SK-N-MC (cell line): Measurements from ENCODE around the gene INPP5D.

Source experiments
- DNase-seq: peaks from one replicate; pipeline ENCODE4 v3.0.0-alpha.2; 2011; ENCODE audit warnings: low read depth, low spot score
- H3K27ac ChIP-seq: fragments of 200-600 bp; sonication (generic); 2 replicates; pipeline ENCODE4 v1.5.1; 2016; ENCODE audit warnings: mixed run types
- H3K36me3 ChIP-seq: fragments of 200-600 bp; sonication (generic); 2 replicates; pipeline ENCODE4 v1.6.1; 2017; ENCODE audit warnings: antibody characterized with exemption, low read length, mixed read lengths; ENCODE audit not compliant: insufficient read depth
- H3K4me3 ChIP-seq: fragments of 200-600 bp; sonication (generic); 2 replicates; pipeline ENCODE4 v1.5.1; 2016
- H3K9ac ChIP-seq: fragments of 200-600 bp; sonication (generic); 2 replicates; pipeline ENCODE4 v1.8.0; 2017; ENCODE audit warnings: mixed run types, mixed read lengths; ENCODE audit not compliant: insufficient read length
- H3K9me3 ChIP-seq: fragments of 200-600 bp; sonication (generic); 2 replicates; pipeline ENCODE4 v1.6.1; 2017; ENCODE audit warnings: low read depth, mild to moderate bottlenecking, antibody characterized with exemption, low read length, moderate library complexity, mixed read lengths
- EZH2 ChIP-seq: fragments of 200-600 bp; sonication (generic); IDR thresholded peaks from one replicate; pipeline ENCODE4 v1.6.1; 2017; ENCODE audit warnings: antibody characterized with exemption
- FOXP2 ChIP-seq: optimal IDR thresholded peaks from 2 replicates; pipeline ENCODE3; 2011; ENCODE audit warnings: mild to moderate bottlenecking, moderate library complexity; ENCODE audit not compliant: insufficient read depth; ENCODE audit errors: extremely low read length, control extremely low read depth
- POLR2AphosphoS5 ChIP-seq: IDR thresholded peaks from 2 replicates; pipeline ENCODE4 v1.6.1; 2012; ENCODE audit warnings: mild to moderate bottlenecking, low read depth, low read length, borderline replicate concordance

Gene INPP5D

GRCh38 chr2:233163486-233164103, 103.5 kb downstream of the INPP5D start:
- H3K9me3 ChIP-seq, result no peaks in the 10 kb centered on the region
- H3K9ac ChIP-seq, result no peak overlapping the region
- DNase-seq, result peak; percentile 72
- no peaks in the 10 kb centered on the region for H3K36me3 ChIP-seq
- H3K27ac ChIP-seq, result peak overlapping the region; percentile 17; the same call in 1 of the 2 replicates
- no peak for TF ChIP-seq EZH2
- peak; percentile 71 for TF ChIP-seq POLR2AphosphoS5
- TF ChIP-seq FOXP2, result peak; percentile 63
- H3K4me3 ChIP-seq, result peak overlapping the region; percentile 69

- Histone ChIP-seq H3K27ac (peak overlapping the region; percentile 53; the same call in 1 of the 2 replicates), H3K36me3 (no peaks in the 10 kb centered on the region), H3K9ac (no peak overlapping the region), H3K4me3 (peak overlapping the region; percentile 69), H3K9me3 (no peaks in the 10 kb centered on the region)
- DNase-seq, result no peak
- TF ChIP-seq FOXP2, result no peak
- TF ChIP-seq EZH2, result no peak
- TF ChIP-seq POLR2AphosphoS5, result no peak
Measured at GRCh38 chr2:233164128-233164635, 104.0 kb downstream of the INPP5D start.

DNA sequence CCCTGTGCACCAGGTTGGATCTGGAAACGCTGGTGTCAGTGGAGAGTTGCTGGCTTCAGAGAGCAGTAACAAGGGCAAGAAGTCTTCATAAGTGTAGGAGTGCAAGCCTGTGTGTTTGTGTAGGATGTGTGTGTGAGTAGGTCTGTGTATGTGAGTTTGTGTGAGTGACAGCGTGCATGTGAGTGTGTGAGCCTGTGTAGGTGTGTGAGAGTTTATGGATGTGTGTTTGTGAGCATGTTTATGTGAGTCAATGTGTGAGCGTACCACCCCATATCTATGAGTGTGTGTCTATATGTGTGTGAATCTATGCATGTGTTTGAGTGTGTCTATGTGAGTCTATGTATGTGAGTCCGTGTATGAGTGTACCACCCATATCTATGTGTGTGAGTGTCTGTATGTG, 104.8 kb downstream of the INPP5D start:
- no peak overlapping the region; the same call in 1 of the 2 replicates for H3K4me3 ChIP-seq
- no peak for DNase-seq
- H3K9me3 ChIP-seq, result no peaks in the 10 kb centered on the region
- no peaks in the 10 kb centered on the region for H3K36me3 ChIP-seq
- peak overlapping the region; percentile 53; the same call in 1 of the 2 replicates for H3K27ac ChIP-seq
- TF ChIP-seq FOXP2 (no peak), EZH2 (no peak), POLR2AphosphoS5 (no peak)
- H3K9ac ChIP-seq, result no peak overlapping the region

GRCh38 chr2:233165543-233165894, 105.4 kb downstream of the INPP5D start:
- no peak for DNase-seq
- H3K9me3 ChIP-seq, result no peaks in the 10 kb centered on the region
- H3K9ac ChIP-seq, result no peak overlapping the region
- no peak overlapping the region for H3K27ac ChIP-seq
- TF ChIP-seq FOXP2 (no peak), POLR2AphosphoS5 (no peak), EZH2 (no peak)
- H3K36me3 ChIP-seq, result no peaks in the 10 kb centered on the region
- H3K4me3 ChIP-seq, result no peak overlapping the region

DNA sequence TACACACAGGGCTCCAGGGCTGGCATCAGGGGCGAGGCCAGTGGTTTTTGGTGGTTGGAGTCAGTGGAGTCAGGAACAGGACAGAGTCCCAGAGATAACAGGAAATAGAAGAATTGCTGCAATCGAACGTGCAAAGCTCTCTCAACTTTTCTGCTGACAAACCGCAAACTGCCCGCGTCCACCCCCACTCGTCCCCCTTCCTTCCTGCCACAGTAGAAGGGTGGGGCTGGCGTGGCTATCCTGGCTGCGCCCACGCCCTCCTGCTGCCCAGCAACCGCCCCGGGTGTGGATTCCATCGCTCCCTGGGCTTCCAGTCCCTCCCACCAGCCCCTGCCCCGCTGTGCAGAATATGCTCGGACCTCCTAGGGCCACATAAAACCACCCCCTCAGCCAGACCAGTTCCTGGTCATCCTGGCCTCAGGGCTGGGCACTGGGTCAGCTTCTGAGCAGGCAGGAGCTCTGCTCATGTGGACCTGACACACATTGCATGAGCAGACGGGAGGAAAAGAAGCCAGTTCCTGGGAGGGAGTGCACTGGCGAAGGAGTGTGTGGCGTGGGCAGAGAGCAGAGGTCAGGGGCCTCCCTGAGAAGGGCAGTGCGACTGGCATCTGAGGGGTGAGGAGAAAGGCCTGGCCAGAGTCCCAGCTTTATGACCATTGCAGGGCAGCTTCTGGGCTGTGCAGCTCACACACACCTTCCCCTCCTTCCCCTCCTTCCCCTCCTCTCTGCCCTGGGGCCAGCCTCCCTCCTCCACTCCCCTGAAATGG, 105.9 kb downstream of the INPP5D start:
- Histone ChIP-seq H3K4me3 (no peak overlapping the region), H3K27ac (no peak overlapping the region), H3K9me3 (no peaks in the 10 kb centered on the region), H3K36me3 (no peaks in the 10 kb centered on the region), H3K9ac (no peak overlapping the region)
- TF ChIP-seq EZH2 (no peak), POLR2AphosphoS5 (no peak), FOXP2 (no peak)
- DNase-seq, result no peak

DNA sequence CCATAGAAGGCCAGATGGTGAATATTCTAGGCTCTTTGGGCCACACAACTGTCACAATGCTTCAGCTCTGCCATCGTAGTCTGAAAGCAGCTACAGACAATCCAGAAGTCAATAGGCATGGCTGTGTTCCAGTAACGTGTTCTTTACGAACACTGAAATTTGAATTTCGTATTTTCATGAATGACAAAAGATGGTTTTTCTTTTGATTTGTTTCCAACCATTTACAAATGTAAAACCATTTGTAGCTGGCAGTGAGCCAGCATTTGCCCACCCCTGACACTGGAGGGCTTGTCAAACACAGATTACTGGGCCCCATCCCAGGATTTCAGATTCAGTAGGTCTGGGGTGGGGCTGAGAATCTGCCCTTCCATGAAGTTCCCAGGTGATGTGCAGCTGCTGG, 108.3 kb downstream of the INPP5D start:
- no peak overlapping the region for H3K27ac ChIP-seq
- no peaks in the 10 kb centered on the region for H3K36me3 ChIP-seq
- no peak for TF ChIP-seq FOXP2
- no peak for TF ChIP-seq POLR2AphosphoS5
- no peak for TF ChIP-seq EZH2
- no peak overlapping the region for H3K9ac ChIP-seq
- H3K9me3 ChIP-seq, result no peaks in the 10 kb centered on the region
- no peak for DNase-seq
- H3K4me3 ChIP-seq, result no peak overlapping the region

GRCh38 chr2:233168919-233169318, 108.8 kb downstream of the INPP5D start:
- Histone ChIP-seq H3K27ac (no peak overlapping the region), H3K4me3 (no peak overlapping the region), H3K9me3 (no peaks in the 10 kb centered on the region), H3K9ac (no peak overlapping the region), H3K36me3 (no peaks in the 10 kb centered on the region)
- no peak for TF ChIP-seq FOXP2
- no peak for TF ChIP-seq EZH2
- TF ChIP-seq POLR2AphosphoS5, result no peak
- DNase-seq, result no peak

GRCh38 chr2:233171344-233171743, 111.2 kb downstream of the INPP5D start:
- no peak overlapping the region for H3K27ac ChIP-seq
- TF ChIP-seq EZH2, result no peak
- TF ChIP-seq POLR2AphosphoS5, result no peak
- no peak for TF ChIP-seq FOXP2
- no peaks in the 10 kb centered on the region for H3K9me3 ChIP-seq
- no peak overlapping the region for H3K9ac ChIP-seq
- DNase-seq, result no peak
- H3K36me3 ChIP-seq, result no peaks in the 10 kb centered on the region
- no peak overlapping the region for H3K4me3 ChIP-seq

GRCh38 chr2:233173115-233173514, 113.0 kb downstream of the INPP5D start:
- no peak for TF ChIP-seq POLR2AphosphoS5
- no peak for TF ChIP-seq FOXP2
- TF ChIP-seq EZH2, result no peak
- Histone ChIP-seq H3K9me3 (no peaks in the 10 kb centered on the region), H3K27ac (no peak overlapping the region), H3K36me3 (no peaks in the 10 kb centered on the region), H3K9ac (no peak overlapping the region), H3K4me3 (no peak overlapping the region)
- DNase-seq, result no peak
